Measurements from ENCODE around the gene HPN. TPM values are rescaled to one million over a fixed set of nuclear protein-coding genes. Genes with fewer than 3 reads are reported as not detected.

HPN gene
- total RNA-seq, 1 donor from 2014 or later: 0.30 TPM

DNA sequence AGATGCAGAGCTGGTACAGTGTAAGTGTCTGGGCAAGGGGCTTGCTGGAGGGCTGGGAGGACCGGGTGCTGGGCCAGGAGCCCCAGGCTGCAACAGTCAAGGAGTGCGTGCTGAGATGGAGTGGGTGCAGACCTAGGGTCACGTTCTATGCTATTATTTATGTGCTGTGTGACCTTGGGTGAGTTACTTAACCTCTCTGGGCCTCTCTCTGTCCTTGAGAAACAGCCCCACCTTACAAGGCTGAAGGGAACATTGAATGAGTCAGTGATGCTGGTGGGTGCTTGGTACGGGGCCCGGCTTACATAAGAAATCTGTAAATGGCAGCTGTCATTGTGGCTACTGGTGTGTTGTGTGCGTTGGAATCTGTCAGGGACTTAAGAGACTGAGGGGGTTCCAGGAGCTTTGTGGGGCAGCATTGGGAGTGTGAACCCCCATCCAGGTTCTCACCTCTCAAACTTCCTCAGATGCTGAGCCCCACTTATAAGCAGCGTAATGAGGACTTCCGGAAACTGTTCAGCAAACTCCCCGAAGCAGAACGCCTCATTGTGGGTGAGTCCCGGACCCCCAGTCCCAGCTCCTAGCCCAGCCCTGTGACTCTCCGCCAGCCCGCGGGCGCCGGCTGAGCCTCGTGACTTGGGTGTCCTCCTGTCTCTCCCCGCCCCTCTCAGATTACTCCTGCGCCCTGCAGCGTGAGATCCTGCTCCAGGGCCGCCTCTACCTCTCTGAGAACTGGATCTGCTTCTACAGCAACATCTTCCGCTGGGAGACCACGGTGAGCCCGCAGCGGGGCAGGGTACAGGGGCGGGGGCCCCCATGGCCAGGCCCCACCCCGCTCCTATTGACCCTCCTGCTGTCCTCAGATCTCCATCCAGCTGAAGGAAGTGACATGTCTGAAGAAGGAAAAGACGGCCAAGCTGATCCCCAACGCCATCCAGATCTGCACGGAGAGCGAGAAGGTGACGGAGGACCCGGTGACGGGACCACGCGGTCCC is 31.8 kb upstream of the HPN start:
- Mint-ChIP-seq H3K36me3 (peaks cover 32% of the 10 kb centered on the region), H3K27me3 (ENCODE audit: insufficient read depth, low read depth) (peaks cover 11% of the 10 kb centered on the region), H3K4me1 (no peaks in the 10 kb centered on the region), H3K4me3 (no peak overlapping the region), H3K27ac (no peak overlapping the region), H3K9me3 (no peaks in the 10 kb centered on the region)
- peaks cover 38% of the 10 kb centered on the region for H4K20me1 ChIP-seq (ENCODE audit: low read depth)
- TF ChIP-seq, protein P1, sequence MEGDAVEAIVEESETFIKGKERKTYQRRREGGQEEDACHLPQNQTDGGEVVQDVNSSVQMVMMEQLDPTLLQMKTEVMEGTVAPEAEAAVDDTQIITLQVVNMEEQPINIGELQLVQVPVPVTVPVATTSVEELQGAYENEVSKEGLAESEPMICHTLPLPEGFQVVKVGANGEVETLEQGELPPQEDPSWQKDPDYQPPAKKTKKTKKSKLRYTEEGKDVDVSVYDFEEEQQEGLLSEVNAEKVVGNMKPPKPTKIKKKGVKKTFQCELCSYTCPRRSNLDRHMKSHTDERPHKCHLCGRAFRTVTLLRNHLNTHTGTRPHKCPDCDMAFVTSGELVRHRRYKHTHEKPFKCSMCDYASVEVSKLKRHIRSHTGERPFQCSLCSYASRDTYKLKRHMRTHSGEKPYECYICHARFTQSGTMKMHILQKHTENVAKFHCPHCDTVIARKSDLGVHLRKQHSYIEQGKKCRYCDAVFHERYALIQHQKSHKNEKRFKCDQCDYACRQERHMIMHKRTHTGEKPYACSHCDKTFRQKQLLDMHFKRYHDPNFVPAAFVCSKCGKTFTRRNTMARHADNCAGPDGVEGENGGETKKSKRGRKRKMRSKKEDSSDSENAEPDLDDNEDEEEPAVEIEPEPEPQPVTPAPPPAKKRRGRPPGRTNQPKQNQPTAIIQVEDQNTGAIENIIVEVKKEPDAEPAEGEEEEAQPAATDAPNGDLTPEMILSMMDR (IDR thresholded peaks at IDR 0.05): no peak
- TF ChIP-seq EZH2 (IDR thresholded peaks at IDR 0.05): no peak
- no peak for TF ChIP-seq EZH2phosphoT487 (IDR thresholded peaks at IDR 0.05)
- DNase-seq (ENCODE audit: low spot score): no peak
- H2AFZ ChIP-seq (replicated peaks): no peak overlapping the region
- no peaks in the 10 kb centered on the region for H3K9me3 ChIP-seq (ENCODE audit: low read depth)
- peaks cover 37% of the 10 kb centered on the region for H3K79me2 ChIP-seq (ENCODE audit: low read depth)
- H3K9ac ChIP-seq: no peak overlapping the region
- no peaks in the 10 kb centered on the region for H3K36me3 ChIP-seq
- no peaks in the 10 kb centered on the region for H3K4me1 ChIP-seq
- H3K27me3 ChIP-seq: no peaks in the 10 kb centered on the region
- H3K27ac ChIP-seq: no peak overlapping the region
- no peak overlapping the region for H3K4me3 ChIP-seq
- H3K4me2 ChIP-seq: no peak overlapping the region
- H3F3A ChIP-seq (ENCODE audit: low read depth): peaks cover 7% of the 10 kb centered on the region

DNA sequence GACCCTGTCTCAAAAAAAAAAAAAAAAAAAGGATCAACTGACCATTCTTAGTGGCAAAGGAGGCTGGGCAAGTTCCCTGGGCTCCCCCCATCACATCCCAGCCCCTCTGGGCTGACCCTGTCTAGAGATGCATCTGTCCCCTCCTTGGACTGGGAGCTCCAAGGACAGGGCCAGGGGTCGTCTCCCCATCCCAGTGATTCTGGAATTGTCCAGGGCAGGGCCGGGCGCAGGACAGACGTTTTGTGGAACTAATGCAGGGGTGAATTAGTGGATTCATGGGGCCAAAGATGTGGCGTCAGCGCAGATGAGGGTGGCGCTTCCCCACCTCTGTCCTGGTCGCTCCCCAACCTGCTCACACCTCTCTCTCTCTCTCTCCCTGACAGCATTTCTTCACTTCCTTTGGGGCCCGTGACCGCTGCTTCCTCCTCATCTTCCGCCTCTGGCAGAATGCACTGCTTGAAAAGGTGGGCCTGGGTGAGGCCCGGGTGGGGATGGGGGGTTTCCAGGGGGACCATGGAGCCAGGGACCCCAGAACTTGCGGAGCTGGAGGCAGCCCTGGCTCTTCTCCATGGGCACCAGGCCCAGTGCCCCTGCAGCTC is 30.3 kb upstream of the HPN start:
- Mint-ChIP-seq H3K4me3 (no peak overlapping the region), H3K27me3 (ENCODE audit: insufficient read depth, low read depth) (peaks cover 11% of the 10 kb centered on the region), H3K4me1 (no peaks in the 10 kb centered on the region), H3K36me3 (peaks cover 34% of the 10 kb centered on the region), H3K9me3 (no peaks in the 10 kb centered on the region), H3K27ac (no peak overlapping the region)
- Histone ChIP-seq H3K4me3 (no peak overlapping the region), H3K9ac (no peak overlapping the region), H3F3A (ENCODE audit: low read depth) (peaks cover 7% of the 10 kb centered on the region), H3K27ac (no peak overlapping the region), H3K36me3 (no peaks in the 10 kb centered on the region), H2AFZ (replicated peaks) (no peak overlapping the region), H3K4me1 (no peaks in the 10 kb centered on the region), H3K27me3 (no peaks in the 10 kb centered on the region), H3K79me2 (ENCODE audit: low read depth) (peaks cover 23% of the 10 kb centered on the region), H3K4me2 (no peak overlapping the region), H3K9me3 (ENCODE audit: low read depth) (no peaks in the 10 kb centered on the region), H4K20me1 (ENCODE audit: low read depth) (peaks cover 23% of the 10 kb centered on the region)
- no peak for DNase-seq (ENCODE audit: low spot score)
- no peak for TF ChIP-seq EZH2 (IDR thresholded peaks at IDR 0.05)
- TF ChIP-seq, protein P1 (IDR thresholded peaks at IDR 0.05): no peak
- TF ChIP-seq EZH2phosphoT487 (IDR thresholded peaks at IDR 0.05): no peak

DNA sequence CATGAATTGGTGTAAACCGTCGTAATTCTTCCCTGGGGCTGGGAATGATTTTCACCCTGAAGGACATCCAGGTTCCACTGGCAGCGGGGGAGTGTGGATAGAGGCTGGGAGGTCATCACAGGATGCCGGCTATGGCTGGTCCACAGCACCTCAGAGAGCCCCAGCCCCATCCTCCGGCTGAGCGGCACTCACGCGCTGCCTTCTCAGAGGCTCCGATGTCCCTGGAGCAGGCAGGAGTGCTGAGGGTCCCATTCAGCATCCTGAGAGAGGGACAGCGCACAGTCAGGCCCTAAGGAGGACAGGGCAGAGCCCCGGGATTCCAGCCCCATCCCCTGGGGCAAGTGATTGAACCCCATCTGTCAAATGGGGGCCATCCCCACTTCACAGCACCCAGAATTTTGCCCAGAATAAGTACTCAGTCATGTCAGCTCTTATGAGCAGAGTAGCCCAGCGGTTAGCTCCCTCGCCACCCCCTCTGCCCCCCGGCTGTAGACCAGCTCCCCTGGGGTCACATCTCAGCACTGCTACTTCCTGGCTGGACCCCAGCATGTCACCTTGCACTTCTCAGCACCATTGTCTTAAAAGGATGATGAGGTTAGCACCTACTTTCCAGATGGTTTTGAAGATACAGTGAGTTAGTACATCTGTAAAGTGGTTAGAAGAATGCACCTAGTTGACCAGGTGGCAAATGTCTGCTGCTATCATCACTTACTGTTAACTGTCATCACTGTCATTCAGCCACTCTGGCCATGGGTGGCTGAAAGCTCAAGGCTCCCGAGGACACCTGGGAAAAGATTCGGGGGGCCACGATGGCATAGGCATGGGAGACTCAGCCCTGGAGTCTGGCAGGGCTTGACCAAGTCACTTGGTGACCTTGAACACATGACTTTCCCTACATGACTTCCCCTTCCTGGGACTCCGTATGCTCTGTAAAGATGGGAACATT is 29.5 kb upstream of the HPN start:
- TF ChIP-seq, protein P1 (IDR thresholded peaks at IDR 0.05): no peak
- no peak for TF ChIP-seq EZH2 (IDR thresholded peaks at IDR 0.05)
- TF ChIP-seq EZH2phosphoT487 (IDR thresholded peaks at IDR 0.05): no peak
- no peak overlapping the region for H3K4me3 Mint-ChIP-seq
- no peak overlapping the region for H3K27ac Mint-ChIP-seq
- no peaks in the 10 kb centered on the region for H3K9me3 Mint-ChIP-seq
- no peaks in the 10 kb centered on the region for H3K4me1 Mint-ChIP-seq
- Histone ChIP-seq H3K27ac (no peak overlapping the region), H3K4me2 (no peak overlapping the region), H3K4me1 (no peaks in the 10 kb centered on the region), H3K4me3 (no peak overlapping the region), H3F3A (ENCODE audit: low read depth) (peaks cover 7% of the 10 kb centered on the region), H3K9me3 (ENCODE audit: low read depth) (no peaks in the 10 kb centered on the region), H3K79me2 (ENCODE audit: low read depth) (peaks cover 15% of the 10 kb centered on the region), H2AFZ (replicated peaks) (no peak overlapping the region), H4K20me1 (ENCODE audit: low read depth) (peaks cover 15% of the 10 kb centered on the region), H3K36me3 (no peaks in the 10 kb centered on the region), H3K9ac (no peak overlapping the region), H3K27me3 (no peaks in the 10 kb centered on the region)
- peaks cover 11% of the 10 kb centered on the region for H3K27me3 Mint-ChIP-seq (ENCODE audit: insufficient read depth, low read depth)
- no peak for DNase-seq (ENCODE audit: low spot score)
- peaks cover 28% of the 10 kb centered on the region for H3K36me3 Mint-ChIP-seq

Data from neural progenitor cell (in vitro differentiated cells).